ENCODE measurements around the gene USP17L11.
"Not testable (repeated sequence)": the region's sequence is repeated elsewhere in the genome, so short reads cannot be mapped to it uniquely, and the experiment has no call there.

DNA sequence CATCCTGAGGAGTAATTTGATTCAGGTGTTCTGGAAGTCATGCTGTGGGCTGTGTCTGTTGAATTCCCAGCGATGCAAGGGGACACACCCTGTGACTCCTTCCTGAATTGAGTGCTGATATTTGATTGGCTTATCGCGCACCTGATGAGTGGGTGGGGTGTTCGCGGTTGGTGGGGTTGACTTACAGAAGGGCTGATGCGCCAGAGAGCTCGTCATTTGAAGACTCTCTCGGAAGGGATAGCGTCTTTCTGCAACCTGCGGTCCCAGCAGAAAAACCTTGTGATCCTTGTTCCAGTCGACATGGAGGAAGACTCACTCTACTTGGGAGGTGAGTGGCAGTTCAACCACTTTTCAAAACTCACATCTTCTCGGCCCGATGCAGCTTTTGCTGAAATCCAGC is 37.9 kb downstream of the USP17L11 start, which contains the start of gene USP17L19:
- TF ChIP-seq ZNF423, ZNF660, ZNF24, KLF16, ZNF324, YY1 (tag by site-specific recombination; IDR thresholded peaks at IDR 0.05): not testable (repeated sequence)
- TF ChIP-seq, protein P1, sequence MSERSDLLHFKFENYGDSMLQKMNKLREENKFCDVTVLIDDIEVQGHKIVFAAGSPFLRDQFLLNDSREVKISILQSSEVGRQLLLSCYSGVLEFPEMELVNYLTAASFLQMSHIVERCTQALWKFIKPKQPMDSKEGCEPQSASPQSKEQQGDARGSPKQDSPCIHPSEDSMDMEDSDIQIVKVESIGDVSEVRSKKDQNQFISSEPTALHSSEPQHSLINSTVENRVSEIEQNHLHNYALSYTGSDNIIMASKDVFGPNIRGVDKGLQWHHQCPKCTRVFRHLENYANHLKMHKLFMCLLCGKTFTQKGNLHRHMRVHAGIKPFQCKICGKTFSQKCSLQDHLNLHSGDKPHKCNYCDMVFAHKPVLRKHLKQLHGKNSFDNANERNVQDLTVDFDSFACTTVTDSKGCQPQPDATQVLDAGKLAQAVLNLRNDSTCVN (tag by site-specific recombination; optimal IDR thresholded peaks at IDR 0.05) = not testable (repeated sequence)
- TF ChIP-seq, protein P2, sequence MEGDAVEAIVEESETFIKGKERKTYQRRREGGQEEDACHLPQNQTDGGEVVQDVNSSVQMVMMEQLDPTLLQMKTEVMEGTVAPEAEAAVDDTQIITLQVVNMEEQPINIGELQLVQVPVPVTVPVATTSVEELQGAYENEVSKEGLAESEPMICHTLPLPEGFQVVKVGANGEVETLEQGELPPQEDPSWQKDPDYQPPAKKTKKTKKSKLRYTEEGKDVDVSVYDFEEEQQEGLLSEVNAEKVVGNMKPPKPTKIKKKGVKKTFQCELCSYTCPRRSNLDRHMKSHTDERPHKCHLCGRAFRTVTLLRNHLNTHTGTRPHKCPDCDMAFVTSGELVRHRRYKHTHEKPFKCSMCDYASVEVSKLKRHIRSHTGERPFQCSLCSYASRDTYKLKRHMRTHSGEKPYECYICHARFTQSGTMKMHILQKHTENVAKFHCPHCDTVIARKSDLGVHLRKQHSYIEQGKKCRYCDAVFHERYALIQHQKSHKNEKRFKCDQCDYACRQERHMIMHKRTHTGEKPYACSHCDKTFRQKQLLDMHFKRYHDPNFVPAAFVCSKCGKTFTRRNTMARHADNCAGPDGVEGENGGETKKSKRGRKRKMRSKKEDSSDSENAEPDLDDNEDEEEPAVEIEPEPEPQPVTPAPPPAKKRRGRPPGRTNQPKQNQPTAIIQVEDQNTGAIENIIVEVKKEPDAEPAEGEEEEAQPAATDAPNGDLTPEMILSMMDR (tag by site-specific recombination; IDR thresholded peaks at IDR 0.05) = not testable (repeated sequence)
- TF ChIP-seq, protein P3, sequence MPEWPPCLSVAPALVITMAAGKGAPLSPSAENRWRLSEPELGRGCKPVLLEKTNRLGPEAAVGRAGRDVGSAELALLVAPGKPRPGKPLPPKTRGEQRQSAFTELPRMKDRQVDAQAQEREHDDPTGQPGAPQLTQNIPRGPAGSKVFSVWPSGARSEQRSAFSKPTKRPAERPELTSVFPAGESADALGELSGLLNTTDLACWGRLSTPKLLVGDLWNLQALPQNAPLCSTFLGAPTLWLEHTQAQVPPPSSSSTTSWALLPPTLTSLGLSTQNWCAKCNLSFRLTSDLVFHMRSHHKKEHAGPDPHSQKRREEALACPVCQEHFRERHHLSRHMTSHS (tag by site-specific recombination; IDR thresholded peaks at IDR 0.05) = not testable (repeated sequence)

Data from HEK293 (cell line).